ENCODE results near the gene NOL9. TPM values are rescaled to one million over a fixed set of nuclear protein-coding genes. Genes with fewer than 3 reads are reported as not detected.

NOL9 gene
- total and polyA plus RNA-seq, 10 of the 15 experiments (the other 5 are each of a cell fraction or from before 2014, with no cell fraction given): 3.9 to 35.9 (median 23.0) TPM

DNA sequence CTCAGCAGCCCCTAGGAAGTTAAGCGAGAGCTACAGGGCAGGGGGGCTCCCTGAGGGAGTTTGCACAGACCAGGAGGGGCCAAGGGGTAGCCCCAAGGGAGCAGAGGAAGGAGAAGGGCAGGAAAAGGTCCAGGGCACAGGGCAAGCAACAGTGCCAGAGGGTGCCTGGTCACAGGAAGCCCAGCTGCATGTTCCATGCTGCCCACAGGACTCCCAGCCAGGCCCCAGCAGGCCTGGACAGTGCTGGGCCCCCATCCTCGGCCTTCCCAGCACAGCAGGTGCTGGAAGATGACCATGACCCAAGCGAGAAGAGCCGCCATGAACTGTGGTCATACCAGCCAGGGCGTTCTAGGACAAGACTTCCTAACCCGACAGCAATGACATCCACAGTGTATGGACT lies 37.3 kb upstream of the NOL9 start:
- FAIRE-seq (no peak), DNase-seq (ENCODE audit: low read depth, low spot score) (no peak), ATAC-seq (no peak)
- Histone ChIP-seq H3K79me2 (ENCODE audit: control insufficient read depth, insufficient read depth, low read length) (no peaks in the 10 kb centered on the region), H3K9me3 (replicated peaks; ENCODE audit: control insufficient read depth, insufficient read depth, low read length) (no peaks in the 10 kb centered on the region), H3K4me2 (ENCODE audit: control insufficient read depth, insufficient read depth) (no peak overlapping the region), H3K9ac (ENCODE audit: control insufficient read depth, insufficient read depth, low read length) (no peak overlapping the region), H3K27me3 (replicated peaks in 1 of 2; ENCODE audit: control insufficient read depth in 2 of 2, insufficient read depth in 2 of 2, low read length in 1 of 2) (no peaks in the 10 kb centered on the region), H2AFZ (ENCODE audit: control insufficient read depth, low read depth, low read length) (no peak overlapping the region), H3K4me3 (no peak overlapping the region), H3K4me1 (ENCODE audit: control insufficient read depth, insufficient read depth, low read length) (no peaks in the 10 kb centered on the region), H3K27ac (ENCODE audit: control insufficient read depth, insufficient read depth) (no peak overlapping the region), H3K36me3 (ENCODE audit: control insufficient read depth in 2 of 2, insufficient read depth in 2 of 2, low read length in 1 of 2) (peaks cover 15 to 25% of the 10 kb centered on the region in 2 experiments), H4K20me1 (ENCODE audit: control insufficient read depth, insufficient read depth) (no peaks in the 10 kb centered on the region)
- in situ Hi-C loops (cut with MboI) (no loop called here), intact Hi-C loops (cut with micrococcal nuclease; ENCODE audit: unreplicated experiment) (no loop called here)
- no peak for TF ChIP-seq BCLAF1 (IDR thresholded peaks at IDR 0.05)
- no peak for TF ChIP-seq WRNIP1 (IDR thresholded peaks at IDR 0.05; ENCODE audit: borderline replicate concordance, low read depth, low read length)
- TF ChIP-seq POLR2AphosphoS5 (IDR thresholded peaks at IDR 0.05; ENCODE audit: low read length): no peak
- TF ChIP-seq CHD1 (IDR thresholded peaks at IDR 0.05; ENCODE audit: low read depth, low read length): no peak
- no peak for TF ChIP-seq CBFB (IDR thresholded peaks at IDR 0.05; ENCODE audit: low read depth)
- no peak for TF ChIP-seq SRF (IDR thresholded peaks at IDR 0.05; ENCODE audit: low read depth in 2 of 2, low read length in 2 of 2)
- TF ChIP-seq, protein P1, sequence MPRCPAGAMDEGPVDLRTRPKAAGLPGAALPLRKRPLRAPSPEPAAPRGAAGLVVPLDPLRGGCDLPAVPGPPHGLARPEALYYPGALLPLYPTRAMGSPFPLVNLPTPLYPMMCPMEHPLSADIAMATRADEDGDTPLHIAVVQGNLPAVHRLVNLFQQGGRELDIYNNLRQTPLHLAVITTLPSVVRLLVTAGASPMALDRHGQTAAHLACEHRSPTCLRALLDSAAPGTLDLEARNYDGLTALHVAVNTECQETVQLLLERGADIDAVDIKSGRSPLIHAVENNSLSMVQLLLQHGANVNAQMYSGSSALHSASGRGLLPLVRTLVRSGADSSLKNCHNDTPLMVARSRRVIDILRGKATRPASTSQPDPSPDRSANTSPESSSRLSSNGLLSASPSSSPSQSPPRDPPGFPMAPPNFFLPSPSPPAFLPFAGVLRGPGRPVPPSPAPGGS (IDR thresholded peaks at IDR 0.05; ENCODE audit: borderline replicate concordance, insufficient read depth, low read depth, low read length, poor library complexity, severe bottlenecking): no peak
- no peak for TF ChIP-seq TCF3 (IDR thresholded peaks at IDR 0.05; ENCODE audit: borderline replicate concordance, insufficient read depth, low read depth, low read length)
- no peak for TF ChIP-seq FOXM1 (IDR thresholded peaks at IDR 0.05; ENCODE audit: low read depth, low read length)
- no peak for TF ChIP-seq MTA2 (IDR thresholded peaks at IDR 0.05; ENCODE audit: low read depth)
- TF ChIP-seq PML (IDR thresholded peaks at IDR 0.05; ENCODE audit: low read length): no peak
- TF ChIP-seq ASH2L (IDR thresholded peaks at IDR 0.05; ENCODE audit: borderline replicate concordance, low read depth): no peak
- TF ChIP-seq ZSCAN29 (IDR thresholded peaks at IDR 0.05): no peak
- TF ChIP-seq CHD2 (IDR thresholded peaks at IDR 0.05; ENCODE audit: borderline replicate concordance, low read depth, low read length): no peak
- TF ChIP-seq KLF5 (IDR thresholded peaks at IDR 0.05; ENCODE audit: partially characterized antibody): no peak
- no peak for TF ChIP-seq MAX (IDR thresholded peaks at IDR 0.05; ENCODE audit: low read depth, low read length)
- TF ChIP-seq PAX8 (IDR thresholded peaks at IDR 0.05): no peak
- RAD21 ChIA-PET (ENCODE audit: unreplicated experiment): no interaction called here
- SMC1A ChIA-PET (ENCODE audit: uncharacterized antibody, unreplicated experiment): no interaction called here
- CTCF ChIA-PET: interaction anchor here (0.5 kb wide), 1 partner anchor 43 kb away, joined by 3 read pairs; no protein-coding TSS in a partner anchor
- POLR2A ChIA-PET: no interaction called here
- 84% methylated on average over 6 of the region's 6 CpGs for WGBS (ENCODE audit: insufficient coverage, insufficient replicate concordance, low lambda C conversion rate, missing lambda C conversion rate)
- BruUV-seq (replicated peaks): no TSS peak
